Activated B cell treated with CpG ODN at 0.5 μM for 24 hours (primary cell): ENCODE data around the gene ROR1. TPM values are rescaled to one million over a fixed set of nuclear protein-coding genes. Genes with fewer than 3 reads are reported as not detected.

Experiments
- ATAC-seq: fragments of 200-7000 bp; cut with Tn5 transposase; one replicate; pipeline ENCODE4 v1.10.0; 2021; ENCODE audit warnings: low read depth, mild to moderate bottlenecking, moderate library complexity
- CTCF ChIA-PET: fragments of 350-600 bp; sonication (Branson Sonifier 250); formaldehyde crosslinking; loops from one replicate; lab custom pipeline; 2021; ENCODE audit warnings: antibody characterized with exemption; lab: Charles Lee
- POLR2A ChIA-PET: fragments of 350-600 bp; sonication (Branson Sonifier 250); formaldehyde crosslinking; loops from one replicate; lab custom pipeline; 2021; ENCODE audit warnings: antibody characterized with exemption; lab: Charles Lee
- DNase-seq: peaks from one replicate; pipeline ENCODE4 v3.0.0; 2022
- H3K27ac Mint-ChIP-seq: one replicate; pipeline ENCODE4 v1.8.0; 2020; ENCODE audit warnings: mixed read lengths
- H3K27me3 Mint-ChIP-seq: one replicate; pipeline ENCODE4 v1.8.0; 2021; ENCODE audit warnings: mixed read lengths
- H3K36me3 Mint-ChIP-seq: one replicate; pipeline ENCODE4 v1.8.0; 2021; ENCODE audit warnings: low read depth, mixed read lengths
- H3K4me1 Mint-ChIP-seq: one replicate; pipeline ENCODE4 v1.8.0; 2021; ENCODE audit warnings: mixed read lengths
- H3K4me3 Mint-ChIP-seq: one replicate; pipeline ENCODE4 v1.8.0; 2020; ENCODE audit warnings: mild to moderate bottlenecking, mixed read lengths
- H3K9me3 Mint-ChIP-seq: one replicate; pipeline ENCODE4 v1.8.0; 2020; ENCODE audit warnings: mixed read lengths
- CTCF ChIP-seq: fragments of 200-600 bp; IDR thresholded peaks from one replicate; pipeline ENCODE4 v1.8.0; 2022; ENCODE audit warnings: antibody characterized with exemption, mild to moderate bottlenecking
- intact Hi-C: fragments of 100-400 bp; cut with micrococcal nuclease; formaldehyde crosslinking; loops from one replicate; pipeline ENCODE4 v1.15.1; 2024
- total RNA-seq: library from RNA; stranded (reverse); gene quantifications from 2 replicates; pipeline ENCODE4 v1.2.3, GENCODE V29; 2022

ROR1 gene
- total RNA-seq, 1 donor from 2014 or later: 2.2 TPM

GRCh38 chr1:64107118-64107519 is 333.3 kb downstream of the ROR1 start:
- TF ChIP-seq CTCF: no peak
- H3K4me1 Mint-ChIP-seq: no peaks in the 10 kb centered on the region
- DNase-seq: no peak
- POLR2A ChIA-PET: no interaction called here
- intact Hi-C loops: no loop called here
- H3K27ac Mint-ChIP-seq: no peak overlapping the region
- peaks cover 2% of the 10 kb centered on the region for H3K27me3 Mint-ChIP-seq
- no peak overlapping the region for H3K4me3 Mint-ChIP-seq
- H3K36me3 Mint-ChIP-seq: no peaks in the 10 kb centered on the region
- no peaks in the 10 kb centered on the region for H3K9me3 Mint-ChIP-seq
- ATAC-seq: no peak
- CTCF ChIA-PET: no interaction called here

GRCh38 chr1:64107632-64108031 is 333.8 kb downstream of the ROR1 start:
- DNase-seq (no peak), ATAC-seq (no peak)
- no peak overlapping the region for H3K4me3 Mint-ChIP-seq
- ChIA-PET CTCF (no interaction called here), POLR2A (no interaction called here)
- intact Hi-C loops: no loop called here
- H3K4me1 Mint-ChIP-seq: no peaks in the 10 kb centered on the region
- H3K27ac Mint-ChIP-seq: no peak overlapping the region
- peaks cover 2% of the 10 kb centered on the region for H3K27me3 Mint-ChIP-seq
- no peak for TF ChIP-seq CTCF
- no peaks in the 10 kb centered on the region for H3K36me3 Mint-ChIP-seq
- no peaks in the 10 kb centered on the region for H3K9me3 Mint-ChIP-seq

GRCh38 chr1:64110924-64111777 is 337.3 kb downstream of the ROR1 start:
- Mint-ChIP-seq H3K4me3 (no peak overlapping the region), H3K36me3 (no peaks in the 10 kb centered on the region), H3K4me1 (no peaks in the 10 kb centered on the region), H3K9me3 (no peaks in the 10 kb centered on the region), H3K27ac (no peak overlapping the region), H3K27me3 (peaks cover 2% of the 10 kb centered on the region)
- ChIA-PET CTCF (interaction anchor here (1.0 kb wide), 1 partner anchor 9 kb away, joined by 3 read pairs; no protein-coding TSS in a partner anchor), POLR2A (no interaction called here)
- ATAC-seq (no peak), DNase-seq (no peak)
- intact Hi-C loops: no loop called here
- no peak for TF ChIP-seq CTCF

GRCh38 chr1:64111787-64112186 is 338.0 kb downstream of the ROR1 start:
- H3K36me3 Mint-ChIP-seq: no peaks in the 10 kb centered on the region
- TF ChIP-seq CTCF: no peak
- DNase-seq (no peak), ATAC-seq (no peak)
- ChIA-PET CTCF (interaction anchor here (1.0 to 1.2 kb wide), 2 partner anchors 9 to 420 kb away, joined by 3 read pairs; no protein-coding TSS in a partner anchor), POLR2A (no interaction called here)
- H3K9me3 Mint-ChIP-seq: no peaks in the 10 kb centered on the region
- no peak overlapping the region for H3K27ac Mint-ChIP-seq
- no peaks in the 10 kb centered on the region for H3K4me1 Mint-ChIP-seq
- intact Hi-C loops: no loop called here
- H3K27me3 Mint-ChIP-seq: peaks cover 2% of the 10 kb centered on the region
- H3K4me3 Mint-ChIP-seq: no peak overlapping the region

- TF ChIP-seq CTCF: no peak
- DNase-seq: no peak
- CTCF ChIA-PET: interaction anchor here (1.2 kb wide), 1 partner anchor 421 kb away, joined by 3 read pairs; no protein-coding TSS in a partner anchor
Measured at GRCh38 chr1:64112281-64112680, 338.5 kb downstream of the ROR1 start.

More at GRCh38 chr1:64112281-64112680, 338.5 kb downstream of the ROR1 start:
- no peaks in the 10 kb centered on the region for H3K4me1 Mint-ChIP-seq
- no peak overlapping the region for H3K4me3 Mint-ChIP-seq
- H3K36me3 Mint-ChIP-seq: no peaks in the 10 kb centered on the region
- peaks cover 2% of the 10 kb centered on the region for H3K27me3 Mint-ChIP-seq
- POLR2A ChIA-PET: no interaction called here
- intact Hi-C loops: no loop called here
- no peak overlapping the region for H3K27ac Mint-ChIP-seq
- ATAC-seq: no peak
- H3K9me3 Mint-ChIP-seq: no peaks in the 10 kb centered on the region
